ENCODE results near the gene FBXL17. TPM values are rescaled to one million over a fixed set of nuclear protein-coding genes. Genes with fewer than 3 reads are reported as not detected.
"Not testable (repeated sequence)": the region's sequence is repeated elsewhere in the genome, so short reads cannot be mapped to it uniquely, and the experiment has no call there.

The FBXL17 gene
- total RNA-seq, 1 donor from 2014 or later, result 11.1 TPM

DNA sequence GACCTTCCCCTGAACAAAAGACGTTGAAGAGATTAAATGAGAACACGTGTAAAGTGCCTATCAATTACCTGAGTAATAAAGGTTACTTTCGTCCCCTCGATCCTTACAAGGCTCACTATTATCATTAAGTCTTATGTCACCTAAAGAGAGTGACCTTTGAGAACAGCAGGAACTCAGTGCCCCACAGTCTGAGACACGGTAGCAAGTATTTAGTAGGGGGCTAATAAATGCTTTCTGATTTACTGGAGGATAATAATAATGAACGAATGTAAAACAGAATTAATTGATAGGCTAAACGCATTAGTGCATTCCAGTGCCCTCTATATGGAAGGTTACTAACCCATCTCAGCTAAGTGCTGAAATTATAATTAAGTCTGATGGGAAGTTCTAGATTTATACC is 199.9 kb downstream of the FBXL17 start:
- H3K27ac Mint-ChIP-seq, result no peak overlapping the region
- no peak overlapping the region for H3K4me3 Mint-ChIP-seq
- TF ChIP-seq CTCF (conservative IDR thresholded peaks at IDR 0.05), result no peak
- no peaks in the 10 kb centered on the region for H3K4me1 Mint-ChIP-seq (ENCODE audit: unreplicated experiment)
- H3K36me3 Mint-ChIP-seq, result peaks cover 16% of the 10 kb centered on the region
- no peaks in the 10 kb centered on the region for H3K27me3 Mint-ChIP-seq
- no peak for DNase-seq (ENCODE audit: extremely low spot score, unreplicated experiment)
- no peaks in the 10 kb centered on the region for H3K9me3 Mint-ChIP-seq

- H3K27me3 Mint-ChIP-seq, result no peaks in the 10 kb centered on the region
Measured at GRCh38 chr5:108174286-108174685, 207.6 kb downstream of the FBXL17 start.

DNA sequence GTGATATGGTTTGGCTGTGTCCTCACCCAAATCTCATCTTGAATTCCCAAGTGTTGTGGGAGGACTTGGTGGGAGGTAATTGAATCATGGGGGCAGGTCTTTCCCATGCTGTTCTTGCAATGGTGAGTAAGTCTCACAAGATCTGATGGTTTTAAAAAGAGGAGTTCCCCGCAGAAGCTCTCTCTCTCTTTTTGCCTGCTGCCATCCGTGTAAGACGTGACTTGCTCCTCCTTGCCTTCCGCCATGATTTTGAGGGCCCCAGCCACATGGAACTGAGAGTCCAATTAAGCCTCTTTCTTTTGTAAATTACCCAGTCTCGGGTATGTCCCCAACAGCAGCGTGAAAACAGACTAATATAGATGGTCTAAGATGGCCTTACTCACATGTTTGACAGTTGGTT is 210.1 kb downstream of the FBXL17 start:
- no peaks in the 10 kb centered on the region for H3K36me3 Mint-ChIP-seq
- H3K27ac Mint-ChIP-seq, result no peak overlapping the region
- no peaks in the 10 kb centered on the region for H3K4me1 Mint-ChIP-seq (ENCODE audit: unreplicated experiment)
- no peak for TF ChIP-seq CTCF (conservative IDR thresholded peaks at IDR 0.05)
- no peaks in the 10 kb centered on the region for H3K9me3 Mint-ChIP-seq
- no peak for DNase-seq (ENCODE audit: extremely low spot score, unreplicated experiment)
- H3K4me3 Mint-ChIP-seq, result no peak overlapping the region
- no peaks in the 10 kb centered on the region for H3K27me3 Mint-ChIP-seq

More at GRCh38 chr5:108174286-108174685, 207.6 kb downstream of the FBXL17 start:
- Mint-ChIP-seq H3K4me3 (no peak overlapping the region), H3K9me3 (no peaks in the 10 kb centered on the region), H3K36me3 (peaks cover 4% of the 10 kb centered on the region), H3K27ac (no peak overlapping the region), H3K4me1 (ENCODE audit: unreplicated experiment) (no peaks in the 10 kb centered on the region)
- no peak for TF ChIP-seq CTCF (conservative IDR thresholded peaks at IDR 0.05)
- DNase-seq (ENCODE audit: extremely low spot score, unreplicated experiment), result no peak

- no peak for DNase-seq (ENCODE audit: extremely low spot score, unreplicated experiment)
- Mint-ChIP-seq H3K4me1 (ENCODE audit: unreplicated experiment) (peaks cover 5% of the 10 kb centered on the region), H3K36me3 (no peaks in the 10 kb centered on the region), H3K4me3 (no peak overlapping the region), H3K27ac (no peak overlapping the region), H3K9me3 (no peaks in the 10 kb centered on the region), H3K27me3 (no peaks in the 10 kb centered on the region)
- TF ChIP-seq CTCF (conservative IDR thresholded peaks at IDR 0.05), result no peak
Measured at GRCh38 chr5:108168915-108169314, 213.0 kb downstream of the FBXL17 start.

DNA sequence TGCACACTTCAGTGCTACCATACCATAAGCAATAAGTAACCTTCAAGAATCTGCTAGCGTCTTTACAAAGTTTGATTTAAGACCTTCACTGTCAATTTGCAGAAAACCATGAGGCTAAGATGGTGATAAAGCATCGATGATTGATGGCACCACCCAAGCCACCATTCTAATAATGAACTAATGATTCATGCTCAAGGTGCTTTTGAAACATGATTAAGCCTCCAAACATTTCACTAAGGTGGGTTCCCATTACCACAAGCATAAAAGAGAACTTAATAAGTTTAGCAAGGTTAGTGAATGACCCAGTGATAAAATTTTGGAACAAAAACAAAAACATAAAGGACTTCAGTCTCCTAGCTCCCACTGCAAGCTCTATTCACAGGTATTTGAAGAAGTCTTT is 214.7 kb downstream of the FBXL17 start:
- H3K9me3 Mint-ChIP-seq, result no peaks in the 10 kb centered on the region
- peaks cover 5% of the 10 kb centered on the region for H3K4me1 Mint-ChIP-seq (ENCODE audit: unreplicated experiment)
- DNase-seq (ENCODE audit: extremely low spot score, unreplicated experiment), result no peak
- no peak overlapping the region for H3K27ac Mint-ChIP-seq
- TF ChIP-seq CTCF (conservative IDR thresholded peaks at IDR 0.05), result no peak
- no peaks in the 10 kb centered on the region for H3K27me3 Mint-ChIP-seq
- H3K36me3 Mint-ChIP-seq, result no peaks in the 10 kb centered on the region
- H3K4me3 Mint-ChIP-seq, result no peak overlapping the region

DNA sequence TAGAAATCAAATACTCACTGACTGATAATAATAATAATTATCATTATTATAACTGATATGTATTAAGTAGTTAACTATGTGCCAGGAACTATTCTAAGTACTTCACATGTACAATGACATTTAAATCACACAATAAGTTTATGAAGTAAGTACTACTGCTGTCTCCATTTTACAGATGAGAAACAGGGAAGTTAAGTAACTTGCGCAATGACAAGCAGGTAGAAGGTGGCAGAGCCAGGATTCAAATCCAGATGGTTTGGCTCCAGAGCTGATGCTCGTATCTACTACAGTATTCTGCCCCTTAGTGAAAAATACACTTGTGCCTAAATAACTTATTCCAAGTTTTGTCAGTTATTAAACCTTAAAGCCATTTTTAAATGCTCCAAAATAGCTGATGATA is 217.3 kb downstream of the FBXL17 start:
- no peaks in the 10 kb centered on the region for H3K36me3 Mint-ChIP-seq
- no peak overlapping the region for H3K27ac Mint-ChIP-seq
- H3K4me1 Mint-ChIP-seq (ENCODE audit: unreplicated experiment), result peaks cover 5% of the 10 kb centered on the region
- no peaks in the 10 kb centered on the region for H3K9me3 Mint-ChIP-seq
- no peak for TF ChIP-seq CTCF (conservative IDR thresholded peaks at IDR 0.05)
- no peaks in the 10 kb centered on the region for H3K27me3 Mint-ChIP-seq
- no peak overlapping the region for H3K4me3 Mint-ChIP-seq
- no peak for DNase-seq (ENCODE audit: extremely low spot score, unreplicated experiment)

GRCh38 chr5:108152854-108153253 is 229.0 kb downstream of the FBXL17 start:
- not testable (repeated sequence) for H3K27ac Mint-ChIP-seq; H3K4me3 Mint-ChIP-seq; H3K4me1 Mint-ChIP-seq (ENCODE audit: unreplicated experiment); H3K27me3 Mint-ChIP-seq; H3K36me3 Mint-ChIP-seq; H3K9me3 Mint-ChIP-seq; DNase-seq (ENCODE audit: extremely low spot score, unreplicated experiment)
